ENCODE data around the gene MARCHF9. TPM values are rescaled to one million over a fixed set of nuclear protein-coding genes. Genes with fewer than 3 reads are reported as not detected.

Gene MARCHF9
- total RNA-seq, 1 experiment from 2014 or later = 21.8 TPM

DNA sequence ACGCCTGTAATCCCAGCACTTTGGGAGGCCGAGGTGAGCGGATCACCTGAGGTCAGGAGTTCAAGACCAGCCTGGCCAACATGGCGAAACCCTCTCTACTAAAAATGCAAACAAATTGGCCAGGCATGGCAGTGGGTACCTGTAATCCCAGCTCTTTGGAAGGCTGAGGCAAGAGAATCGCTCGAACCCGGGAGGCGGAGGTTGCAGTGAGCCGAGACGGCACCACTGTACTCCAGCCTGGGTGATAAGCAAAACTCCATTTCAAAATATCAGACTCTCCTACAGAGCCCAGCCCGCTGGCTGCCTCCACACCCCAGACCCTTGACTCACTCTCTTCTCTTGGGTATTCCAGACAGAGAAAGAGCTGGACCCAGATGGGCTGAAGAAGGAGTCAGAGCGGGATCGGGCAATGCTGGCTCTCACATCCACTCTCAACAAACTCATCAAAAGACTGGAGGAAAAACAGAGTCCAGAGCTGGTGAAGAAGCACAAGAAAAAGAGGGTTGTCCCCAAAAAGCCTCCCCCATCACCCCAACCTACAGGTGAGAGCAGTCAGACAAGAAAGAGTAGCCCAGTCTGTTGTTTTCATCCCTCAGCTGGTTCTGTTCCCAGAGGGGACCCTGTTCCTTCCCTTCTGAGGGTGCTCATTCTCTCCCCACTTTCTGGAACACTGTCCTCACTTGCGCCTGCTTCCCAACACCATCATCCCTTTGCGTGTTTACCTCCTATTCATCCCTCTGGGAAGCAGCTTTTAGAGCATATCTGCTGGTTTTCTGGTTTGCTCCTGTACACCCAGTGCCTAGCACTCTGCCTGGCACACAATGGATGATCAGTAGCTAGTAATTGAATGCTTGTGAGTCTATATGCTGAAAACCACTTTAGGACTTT is 36.0 kb upstream of the MARCHF9 start:
- ChIA-PET CTCF (no interaction called here), RAD21 (ENCODE audit: low non-redundant PET in 1 of 2, low total read pairs in 2 of 2, uncharacterized antibody in 2 of 2, unreplicated experiment in 2 of 2) (no interaction called here), POLR2A (no interaction called here)
- Histone ChIP-seq H3K9me3 (ENCODE audit: control insufficient read depth in 1 of 2, insufficient read depth in 1 of 2, low read depth in 1 of 2, low read length in 2 of 2) (no peaks in the 10 kb centered on the region), H3K4me2 (ENCODE audit: low read length) (no peak overlapping the region), H3K27ac (ENCODE audit: low read depth, low read length) (no peak overlapping the region), H3K9ac (ENCODE audit: low read length) (no peak overlapping the region), H2AFZ (ENCODE audit: low read depth, low read length, poor library complexity, severe bottlenecking) (no peak overlapping the region), H3K9me2 (ENCODE audit: insufficient read depth) (no peaks in the 10 kb centered on the region), H3K36me3 (ENCODE audit: control insufficient read depth in 1 of 2, insufficient read depth in 2 of 2, low read length in 2 of 2) (peaks cover 3 to 15% of the 10 kb centered on the region in 2 experiments; a peak in 3 of 4 replicates), H3K27me3 (ENCODE audit: insufficient read depth, low read length) (no peaks in the 10 kb centered on the region), H4K20me1 (ENCODE audit: insufficient read depth) (no peaks in the 10 kb centered on the region), H3K4me1 (ENCODE audit: control insufficient read depth in 1 of 2, insufficient read depth in 2 of 2, low read length in 2 of 2) (no peaks in the 10 kb centered on the region), H3K79me2 (ENCODE audit: insufficient read depth, low read length) (no peaks in the 10 kb centered on the region), H3K4me3 (replicated peaks in 1 of 2; ENCODE audit: low read depth in 1 of 2, low read length in 2 of 2) (no peak overlapping the region)
- intact Hi-C loops (cut with micrococcal nuclease) = no loop called here
- ATAC-seq = no peak
- no TSS peak for BruUV-seq (replicated peaks)
- no peak for DNase-seq (ENCODE audit: low read depth, low spot score)
- TF ChIP-seq, protein P1, sequence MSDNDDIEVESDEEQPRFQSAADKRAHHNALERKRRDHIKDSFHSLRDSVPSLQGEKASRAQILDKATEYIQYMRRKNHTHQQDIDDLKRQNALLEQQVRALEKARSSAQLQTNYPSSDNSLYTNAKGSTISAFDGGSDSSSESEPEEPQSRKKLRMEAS (IDR thresholded peaks at IDR 0.05) = no peak
- TF ChIP-seq SP1 (IDR thresholded peaks at IDR 0.05; ENCODE audit: low read depth) (no peak), FOSL1 (IDR thresholded peaks at IDR 0.05; ENCODE audit: low read depth) (no peak), EZH2phosphoT487 (IDR thresholded peaks at IDR 0.05; ENCODE audit: borderline replicate concordance) (no peak), SRF (IDR thresholded peaks at IDR 0.05; ENCODE audit: low read depth) (no peak), POLR2A (IDR thresholded peaks at IDR 0.05; ENCODE audit: borderline replicate concordance, extremely low read depth, insufficient read depth, insufficient read length) (no peak), SIN3A (IDR thresholded peaks at IDR 0.05; ENCODE audit: low read depth) (no peak), RAD21 (IDR thresholded peaks at IDR 0.05; ENCODE audit: low read depth) (no peak), ZFX (IDR thresholded peaks at IDR 0.05) (no peak), EGR1 (IDR thresholded peaks at IDR 0.05; ENCODE audit: low read depth) (no peak), CBX3 (IDR thresholded peaks at IDR 0.05; ENCODE audit: low read depth) (no peak)
- TF ChIP-seq, protein P2, sequence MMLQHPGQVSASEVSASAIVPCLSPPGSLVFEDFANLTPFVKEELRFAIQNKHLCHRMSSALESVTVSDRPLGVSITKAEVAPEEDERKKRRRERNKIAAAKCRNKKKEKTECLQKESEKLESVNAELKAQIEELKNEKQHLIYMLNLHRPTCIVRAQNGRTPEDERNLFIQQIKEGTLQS (IDR thresholded peaks at IDR 0.05) = no peak
- TF ChIP-seq, protein P3, sequence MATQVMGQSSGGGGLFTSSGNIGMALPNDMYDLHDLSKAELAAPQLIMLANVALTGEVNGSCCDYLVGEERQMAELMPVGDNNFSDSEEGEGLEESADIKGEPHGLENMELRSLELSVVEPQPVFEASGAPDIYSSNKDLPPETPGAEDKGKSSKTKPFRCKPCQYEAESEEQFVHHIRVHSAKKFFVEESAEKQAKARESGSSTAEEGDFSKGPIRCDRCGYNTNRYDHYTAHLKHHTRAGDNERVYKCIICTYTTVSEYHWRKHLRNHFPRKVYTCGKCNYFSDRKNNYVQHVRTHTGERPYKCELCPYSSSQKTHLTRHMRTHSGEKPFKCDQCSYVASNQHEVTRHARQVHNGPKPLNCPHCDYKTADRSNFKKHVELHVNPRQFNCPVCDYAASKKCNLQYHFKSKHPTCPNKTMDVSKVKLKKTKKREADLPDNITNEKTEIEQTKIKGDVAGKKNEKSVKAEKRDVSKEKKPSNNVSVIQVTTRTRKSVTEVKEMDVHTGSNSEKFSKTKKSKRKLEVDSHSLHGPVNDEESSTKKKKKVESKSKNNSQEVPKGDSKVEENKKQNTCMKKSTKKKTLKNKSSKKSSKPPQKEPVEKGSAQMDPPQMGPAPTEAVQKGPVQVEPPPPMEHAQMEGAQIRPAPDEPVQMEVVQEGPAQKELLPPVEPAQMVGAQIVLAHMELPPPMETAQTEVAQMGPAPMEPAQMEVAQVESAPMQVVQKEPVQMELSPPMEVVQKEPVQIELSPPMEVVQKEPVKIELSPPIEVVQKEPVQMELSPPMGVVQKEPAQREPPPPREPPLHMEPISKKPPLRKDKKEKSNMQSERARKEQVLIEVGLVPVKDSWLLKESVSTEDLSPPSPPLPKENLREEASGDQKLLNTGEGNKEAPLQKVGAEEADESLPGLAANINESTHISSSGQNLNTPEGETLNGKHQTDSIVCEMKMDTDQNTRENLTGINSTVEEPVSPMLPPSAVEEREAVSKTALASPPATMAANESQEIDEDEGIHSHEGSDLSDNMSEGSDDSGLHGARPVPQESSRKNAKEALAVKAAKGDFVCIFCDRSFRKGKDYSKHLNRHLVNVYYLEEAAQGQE (IDR thresholded peaks at IDR 0.05; ENCODE audit: low read depth) = no peak

Measured in HCT116 (cell line).